NCI-H2029 treated with DMSO at 0.1 percent for 48 hours (cell line): ENCODE data around the gene CTSZ.
A peak's percentile ranks its signal among the peaks of the same experiment; 100 is the strongest.
"Not testable (repeated sequence)": the region's sequence is repeated elsewhere in the genome, so short reads cannot be mapped to it uniquely, and the experiment has no call there.

ENCODE experiments used
- DNase-seq: peaks from one replicate; lab custom pipeline; 2025; lab: John Stamatoyannopoulos, UW

Gene CTSZ

GRCh38 chr20:59013031-59013951 lies 6.2 kb upstream of the CTSZ start:
- DNase-seq, result no peak

- not testable (repeated sequence) for DNase-seq
Observed at GRCh38 chr20:59011874-59012157, 4.8 kb upstream of the CTSZ start.

- DNase-seq, result no peak
Observed at GRCh38 chr20:59010995-59011873, 4.2 kb upstream of the CTSZ start.

GRCh38 chr20:59010321-59010994 lies 3.4 kb upstream of the CTSZ start:
- peak; percentile 68 for DNase-seq

- no peak for DNase-seq
Observed at GRCh38 chr20:59008715-59009336, 1.8 kb upstream of the CTSZ start.

- no peak for DNase-seq
Observed at GRCh38 chr20:59007665-59008511, 834 bp upstream of the CTSZ start.

- no peak for DNase-seq
Observed at GRCh38 chr20:59006167-59006863, 739 bp downstream of the CTSZ start.

- DNase-seq, result no peak
Observed at GRCh38 chr20:59005523-59006166, 1.4 kb downstream of the CTSZ start.

GRCh38 chr20:59004763-59005522 lies 2.1 kb downstream of the CTSZ start:
- DNase-seq, result no peak

- no peak for DNase-seq
Observed at GRCh38 chr20:59004493-59004762, 2.6 kb downstream of the CTSZ start.

GRCh38 chr20:59003836-59004492 lies 3.1 kb downstream of the CTSZ start:
- DNase-seq, result no peak

- DNase-seq, result no peak
Observed at GRCh38 chr20:59002874-59003399, 4.1 kb downstream of the CTSZ start.

- DNase-seq, result no peak
Observed at GRCh38 chr20:59002388-59002787, 4.7 kb downstream of the CTSZ start.

GRCh38 chr20:59001449-59002171 lies 5.4 kb downstream of the CTSZ start:
- DNase-seq, result no peak

GRCh38 chr20:59001068-59001448 lies 6.0 kb downstream of the CTSZ start:
- DNase-seq, result no peak

- DNase-seq, result no peak
Observed at GRCh38 chr20:59000326-59000725, 6.7 kb downstream of the CTSZ start.

GRCh38 chr20:58998656-58999055 lies 8.4 kb downstream of the CTSZ start:
- no peak for DNase-seq

GRCh38 chr20:58997141-58997770 lies 9.8 kb downstream of the CTSZ start:
- no peak for DNase-seq
